IMR-90 (cell line): ENCODE data around the gene CDK8. TPM values are rescaled to one million over a fixed set of nuclear protein-coding genes. Genes with fewer than 3 reads are reported as not detected.
A peak's percentile ranks its signal among the peaks of the same experiment; 100 is the strongest.

Experiments used
- ATAC-seq: fragments of 200-7000 bp; cut with Tn5 transposase; 2 replicates; pipeline ENCODE4 v1.9.1; 2020; ENCODE audit warnings: low read depth, mild to moderate bottlenecking, moderate library complexity
- BruUV-seq: library from RNA; stranded (reverse); fragments of 400-500 nt; replicated peaks from 2 replicates; lab custom pipeline; 2021; lab: Mats Ljungman, UMichigan
- CTCF ChIA-PET: fragments of 300-600 bp; formaldehyde crosslinking; extraction: SDS; loops from one replicate; lab custom pipeline; 2021; ENCODE audit warnings: antibody characterized with exemption; lab: Yijun Ruan, JAX
- POLR2A ChIA-PET: fragments of 300-600 bp; sonication (Branson Sonifier 250); formaldehyde crosslinking; loops from one replicate; lab custom pipeline; 2022; ENCODE audit warnings: antibody characterized with exemption; ENCODE audit not compliant: unreplicated experiment; lab: Charles Lee
- DNase-seq: peaks from one replicate; pipeline ENCODE4 v3.0.0; 2013
- H2AFZ ChIP-seq: replicated peaks from 2 replicates; pipeline ENCODE3; 2013; ENCODE audit warnings: low read length, mild to moderate bottlenecking; ENCODE audit not compliant: poor library complexity
- H2AK5ac ChIP-seq: 2 replicates; pipeline ENCODE4 v1.6.1; 2013; ENCODE audit warnings: low read depth, low read length, inconsistent platforms
- H2AK9ac ChIP-seq: replicated peaks from 2 replicates; pipeline ENCODE3; 2013; ENCODE audit warnings: mild to moderate bottlenecking, low read depth, low read length, moderate library complexity; ENCODE audit not compliant: poor library complexity
- H2BK120ac ChIP-seq: 2 replicates; pipeline ENCODE4 v1.6.1; 2013; ENCODE audit warnings: low read depth, low read length, inconsistent platforms
- H2BK15ac ChIP-seq: 3 replicates; pipeline ENCODE4 v1.6.1; 2013; ENCODE audit warnings: low read depth, low read length, inconsistent platforms
- H2BK20ac ChIP-seq: 2 replicates; pipeline ENCODE4 v1.6.1; 2013; ENCODE audit warnings: low read depth, mild to moderate bottlenecking, inconsistent platforms, low read length, moderate library complexity
- H2BK5ac ChIP-seq: 2 replicates; pipeline ENCODE4 v1.6.1; 2013; ENCODE audit warnings: mild to moderate bottlenecking, low read depth, low read length, inconsistent platforms; ENCODE audit not compliant: poor library complexity, severe bottlenecking
- H3K14ac ChIP-seq: replicated peaks from 2 replicates; pipeline ENCODE4 v1.6.1; 2013; ENCODE audit warnings: low read depth, low read length, inconsistent platforms
- H3K18ac ChIP-seq: 2 replicates; pipeline ENCODE4 v1.6.1; 2013; ENCODE audit warnings: low read depth, low read length, control low read depth
- H3K23ac ChIP-seq: 2 replicates; pipeline ENCODE4 v1.6.1; 2013; ENCODE audit warnings: low read depth, low read length, inconsistent platforms
- H3K27ac ChIP-seq: 2 replicates; pipeline ENCODE4 v1.5.1; 2013; ENCODE audit warnings: mild to moderate bottlenecking, control low read depth, low read length; ENCODE audit not compliant: insufficient read depth
- H3K27me3 ChIP-seq: 2 replicates; pipeline ENCODE4 v1.6.1; 2013; ENCODE audit warnings: low read length; ENCODE audit not compliant: control insufficient read depth, insufficient read depth
- H3K36me3 ChIP-seq: 2 replicates; pipeline ENCODE4 v1.6.1; 2013; ENCODE audit warnings: low read length, mixed read lengths; ENCODE audit not compliant: control insufficient read depth, insufficient read depth
- H3K4ac ChIP-seq: 2 replicates; pipeline ENCODE4 v1.6.1; 2013; ENCODE audit warnings: low read depth, low read length, inconsistent platforms
- H3K4me1 ChIP-seq: 2 replicates; pipeline ENCODE4 v1.6.1; 2013; ENCODE audit warnings: low read length, mixed read lengths; ENCODE audit not compliant: control insufficient read depth, insufficient read depth
- H3K4me2 ChIP-seq: 2 replicates; pipeline ENCODE4 v1.6.1; 2013; ENCODE audit warnings: low read depth, mild to moderate bottlenecking, control low read depth, low read length, moderate library complexity
- H3K4me3 ChIP-seq: 2 replicates; pipeline ENCODE4 v1.5.1; 2013; ENCODE audit warnings: low read depth, mild to moderate bottlenecking, control low read depth, low read length, moderate library complexity; ENCODE audit not compliant: insufficient read depth
- H3K56ac ChIP-seq: 2 replicates; pipeline ENCODE4 v1.6.1; 2013; ENCODE audit warnings: low read length, inconsistent platforms; ENCODE audit not compliant: insufficient read depth; ENCODE audit errors: extremely low read depth
- H3K79me1 ChIP-seq, 2 experiments: 2 replicates each; pipeline ENCODE4 v1.6.1; 2013; ENCODE audit warnings: low read length in 2 of 2, inconsistent platforms in 1 of 2, low read depth in 1 of 2
- H3K9ac ChIP-seq: 2 replicates; pipeline ENCODE4 v1.6.1; 2013; ENCODE audit warnings: low read depth, low read length, control low read depth
- H3K9me1 ChIP-seq: 2 replicates; pipeline ENCODE4 v1.6.1; 2013; ENCODE audit warnings: low read length, inconsistent platforms; ENCODE audit not compliant: insufficient read depth
- H3K9me3 ChIP-seq: 2 replicates; pipeline ENCODE4 v1.6.1; 2013; ENCODE audit warnings: low read length; ENCODE audit not compliant: control insufficient read depth, insufficient read depth
- H4K20me1 ChIP-seq: 2 replicates; pipeline ENCODE4 v1.6.1; 2013; ENCODE audit warnings: low read length, inconsistent platforms; ENCODE audit not compliant: insufficient read depth
- H4K5ac ChIP-seq: 2 replicates; pipeline ENCODE4 v1.6.1; 2013; ENCODE audit warnings: mild to moderate bottlenecking, low read depth, low read length, control low read depth
- H4K8ac ChIP-seq, 2 experiments: 2 replicates each; pipeline ENCODE4 v1.6.1; 2013; ENCODE audit warnings: low read depth in 2 of 2, low read length in 2 of 2, control low read depth in 1 of 2, inconsistent platforms in 1 of 2
- H4K91ac ChIP-seq: 2 replicates; pipeline ENCODE4 v1.6.1; 2013; ENCODE audit warnings: low read depth, low read length, inconsistent platforms; ENCODE audit not compliant: insufficient read depth
- BHLHE40 ChIP-seq: fragments of 150-350 bp; IDR thresholded peaks from 2 replicates; pipeline ENCODE4 v1.6.1; 2016; ENCODE audit warnings: mild to moderate bottlenecking, low read depth, low read length
- CEBPB ChIP-seq: IDR thresholded peaks from 2 replicates; pipeline ENCODE4 v1.6.1; 2012; ENCODE audit warnings: low read depth, low read length, improper control_type of control experiment
- CHD1 ChIP-seq: IDR thresholded peaks from 2 replicates; pipeline ENCODE4 v1.6.1; 2012; ENCODE audit warnings: low read depth, low read length, improper control_type of control experiment
- CTCF ChIP-seq: conservative IDR thresholded peaks from 2 replicates; pipeline ENCODE4 v1.5.1; 2012; ENCODE audit warnings: mild to moderate bottlenecking, low read depth, low read length, improper control_type of control experiment
- ELK1 ChIP-seq: fragments of 150-350 bp; IDR thresholded peaks from 2 replicates; pipeline ENCODE4 v1.6.1; 2016; ENCODE audit warnings: low read depth, mild to moderate bottlenecking, low read length, moderate library complexity, borderline replicate concordance
- FOS ChIP-seq: fragments of 150-350 bp; IDR thresholded peaks from 2 replicates; pipeline ENCODE4 v1.6.1; 2016; ENCODE audit warnings: low read depth, low read length
- MAFK ChIP-seq: IDR thresholded peaks from 2 replicates; pipeline ENCODE4 v1.6.1; 2012; ENCODE audit warnings: low read depth, low read length, improper control_type of control experiment
- MAZ ChIP-seq: IDR thresholded peaks from 2 replicates; pipeline ENCODE4 v1.6.1; 2012; ENCODE audit warnings: low read depth, mild to moderate bottlenecking, low read length, improper control_type of control experiment, moderate library complexity, borderline replicate concordance
- MXI1 ChIP-seq: IDR thresholded peaks from 2 replicates; pipeline ENCODE4 v1.6.1; 2012; ENCODE audit warnings: low read depth, mild to moderate bottlenecking, low read length, moderate library complexity, borderline replicate concordance
- NFE2L2 ChIP-seq: fragments of 150-350 bp; IDR thresholded peaks from 2 replicates; pipeline ENCODE4 v1.6.1; 2016; ENCODE audit warnings: low read depth, mild to moderate bottlenecking, low read length
- POLR2A ChIP-seq: IDR thresholded peaks from 2 replicates; pipeline ENCODE4 v1.6.1; 2012; ENCODE audit warnings: mild to moderate bottlenecking, low read depth, low read length
- RAD21 ChIP-seq: IDR thresholded peaks from 2 replicates; pipeline ENCODE4 v1.6.1; 2012; ENCODE audit warnings: low read length, improper control_type of control experiment
- RCOR1 ChIP-seq: IDR thresholded peaks from 2 replicates; pipeline ENCODE4 v1.6.1; 2012; ENCODE audit warnings: mild to moderate bottlenecking, low read length, improper control_type of control experiment; ENCODE audit not compliant: insufficient replicate concordance
- RFX5 ChIP-seq: IDR thresholded peaks from 2 replicates; pipeline ENCODE4 v1.8.0; 2012; ENCODE audit warnings: low read depth, mild to moderate bottlenecking, low read length, moderate library complexity
- SMC3 ChIP-seq: fragments of 150-350 bp; IDR thresholded peaks from 2 replicates; pipeline ENCODE4 v1.6.1; 2016; ENCODE audit warnings: low read depth, mild to moderate bottlenecking, antibody characterized with exemption, low read length, moderate library complexity
- USF2 ChIP-seq: fragments of 150-350 bp; IDR thresholded peaks from 2 replicates; pipeline ENCODE4 v1.6.1; 2017; ENCODE audit warnings: mild to moderate bottlenecking, antibody characterized with exemption, low read length, low read depth
- WGBS, 2 experiments: methylation state at CpG; one replicate each; pipeline versions ENCODE4 v1.1.5 to v1.1.7; 2013; ENCODE audit warnings: missing lambda C conversion rate in 2 of 2; ENCODE audit not compliant: insufficient read length in 1 of 2; ENCODE audit errors: extremely low coverage in 2 of 2; 5-methylcytosine and 5-hydroxymethylcytosine counted together
- dilution Hi-C: fragments of 300-500 bp; cut with HindIII; formaldehyde crosslinking; loops from one replicate; pipeline ENCODE4 v1.14.3; 2018; ENCODE audit warnings: low sequenced_read_pairs; ENCODE audit not compliant: unreplicated experiment
- in situ Hi-C: fragments of 300-500 bp; cut with MboI; formaldehyde crosslinking; loops from 3 replicates; pipeline ENCODE4 v1.14.3; 2019; ENCODE audit warnings: low sequenced_read_pairs, inconsistent platforms, mixed read lengths
- intact Hi-C: fragments of 100-400 bp; cut with micrococcal nuclease; formaldehyde crosslinking; loops from 2 replicates; pipeline ENCODE4 v1.10.0; 2022
- polyA plus RNA-seq, 3 experiments: library from polyadenylated mRNA; depleted of rRNA; stranded (reverse); fragments of >200 nt; gene quantifications; 2 replicates each; pipeline ENCODE4 v1.2.3, GENCODE V29; 2012; ENCODE audit warnings: low replicate concordance in 1 of 3
- total RNA-seq: library from RNA; depleted of rRNA; stranded (reverse); fragments of >200 nt; gene quantifications from 2 replicates; pipeline ENCODE4 v1.2.3, GENCODE V29; 2012

The CDK8 gene
- total and polyA plus RNA-seq, 2 of the 4 experiments (the other 2 are of a cell fraction) = 15.4 to 19.0 TPM

GRCh38 chr13:26255115-26255514 is 1.2 kb downstream of the CDK8 start:
- no peak overlapping the region for H3K4ac ChIP-seq
- no peaks in the 10 kb centered on the region for H3K27me3 ChIP-seq
- no peak overlapping the region for H3K27ac ChIP-seq
- H2AK5ac ChIP-seq = no peak overlapping the region
- intact Hi-C loops = loop anchor here (5.0 to 10.0 kb wide), 2 partner anchors 112 to 240 kb away; no protein-coding TSS in a partner anchor
- no peak overlapping the region for H2AK9ac ChIP-seq
- DNase-seq (no peak), ATAC-seq (no peak)
- H3K14ac ChIP-seq = no peak overlapping the region; the same call in 1 of the 2 replicates
- H2BK15ac ChIP-seq = no peak overlapping the region
- no peak overlapping the region for H2BK120ac ChIP-seq
- no peak overlapping the region for H4K91ac ChIP-seq
- H3K18ac ChIP-seq = no peak overlapping the region
- 0 out of 2 replicates have a peak overlapping the region, but pooled peaks have one; percentile 5 for H3K56ac ChIP-seq
- no peaks in the 10 kb centered on the region for H3K36me3 ChIP-seq
- H3K9me3 ChIP-seq = no peaks in the 10 kb centered on the region
- H3K4me1 ChIP-seq = no peaks in the 10 kb centered on the region
- ChIA-PET CTCF (interaction anchor here (0.6 to 1.4 kb wide), 3 partner anchors 19 to 156 kb away, joined by 3 to 5 read pairs (median 4); no protein-coding TSS in a partner anchor), POLR2A (interaction anchor here (0.6 kb wide), 1 partner anchor 55 kb away, joined by 8 read pairs; no protein-coding TSS in a partner anchor)
- H3K79me1 ChIP-seq = peaks cover 3 to 22% of the 10 kb centered on the region in 2 experiments; a peak in 3 of 4 replicates
- no peak overlapping the region for H2BK20ac ChIP-seq
- H4K8ac ChIP-seq = no peak overlapping the region
- peaks cover 5% of the 10 kb centered on the region; the same call in 1 of the 2 replicates for H3K9me1 ChIP-seq
- dilution Hi-C loops = no loop called here
- H3K4me3 ChIP-seq = peak overlapping the region; percentile 82
- TF ChIP-seq USF2 (no peak), MAFK (no peak), MAZ (no peak), ELK1 (no peak), SMC3 (no peak), MXI1 (no peak), CHD1 (no peak), RAD21 (no peak), BHLHE40 (no peak), FOS (no peak), RFX5 (no peak), CTCF (no peak), NFE2L2 (no peak), CEBPB (no peak), POLR2A (no peak), RCOR1 (no peak)
- in situ Hi-C loops = no loop called here
- H3K9ac ChIP-seq = peak overlapping the region; percentile 91
- BruUV-seq = no TSS peak
- H2BK5ac ChIP-seq = no peak overlapping the region
- H2AFZ ChIP-seq = no peak overlapping the region
- H4K20me1 ChIP-seq = peaks cover 24% of the 10 kb centered on the region
- no peak overlapping the region for H4K5ac ChIP-seq
- no CpG with 5 or more reads among the region's 7 CpGs for WGBS, 2 experiments
- peak overlapping the region; percentile 99 for H3K4me2 ChIP-seq
- peak overlapping the region; percentile 6; the same call in 1 of the 2 replicates for H3K23ac ChIP-seq
